Measurements from ENCODE around the gene KSR1.
"Not testable (repeated sequence)": the region's sequence is repeated elsewhere in the genome, so short reads cannot be mapped to it uniquely, and the experiment has no call there.

KSR1 gene

DNA sequence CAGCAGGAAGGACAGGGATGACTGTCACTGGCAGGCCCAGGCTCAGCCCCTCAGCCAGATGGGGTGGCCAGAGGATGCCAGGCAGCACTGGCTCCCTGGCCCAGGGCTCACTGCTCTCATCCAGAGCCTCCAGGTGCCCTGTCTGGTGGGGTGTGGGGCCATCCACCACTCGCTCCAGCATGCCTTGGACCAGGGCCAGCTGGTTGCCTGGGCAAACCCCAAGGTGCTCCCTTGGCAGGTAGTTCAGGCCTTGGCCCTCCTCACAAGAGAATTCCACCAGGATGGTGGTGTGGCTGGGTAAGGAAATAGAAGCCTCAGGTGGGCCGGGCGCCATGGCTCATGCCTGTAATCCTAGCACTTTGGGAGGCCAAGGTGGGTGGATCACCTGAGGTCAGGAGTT, 204.2 kb downstream of the KSR1 start:
- DNase-seq (ENCODE audit: low spot score): no peak

DNA sequence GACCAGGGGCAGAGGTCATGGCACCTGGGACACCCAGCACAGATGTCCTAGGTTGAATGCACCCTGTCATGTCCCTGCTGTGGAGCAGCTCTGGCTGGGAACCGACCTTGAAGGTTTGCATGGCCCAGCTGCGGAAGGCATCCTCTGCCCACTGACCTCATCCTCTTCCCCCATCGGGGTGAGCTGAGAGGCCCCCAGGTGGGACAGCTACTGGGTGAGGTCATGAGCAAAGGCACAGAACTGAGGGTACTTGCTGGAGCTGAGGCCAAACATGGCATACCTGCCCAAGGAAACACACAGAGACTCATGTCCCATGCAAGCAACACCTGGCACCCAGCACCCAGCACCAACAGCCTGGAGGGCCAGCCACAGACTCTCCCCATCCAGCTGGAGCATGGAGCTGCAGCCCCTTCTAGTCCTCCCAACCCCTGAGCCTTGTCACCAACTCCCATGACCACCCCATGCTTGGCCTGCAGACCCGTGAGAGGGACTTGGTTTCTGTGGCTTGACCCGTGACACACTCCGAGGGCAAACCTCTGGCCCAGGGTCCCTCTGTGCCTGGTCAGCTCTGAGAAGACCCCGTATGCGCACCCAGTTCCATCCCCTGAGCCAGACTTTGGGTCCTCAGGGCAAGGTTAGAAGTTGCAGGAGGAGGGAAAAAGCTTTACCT, 207.8 kb downstream of the KSR1 start:
- no peak for DNase-seq (ENCODE audit: low spot score)

DNA sequence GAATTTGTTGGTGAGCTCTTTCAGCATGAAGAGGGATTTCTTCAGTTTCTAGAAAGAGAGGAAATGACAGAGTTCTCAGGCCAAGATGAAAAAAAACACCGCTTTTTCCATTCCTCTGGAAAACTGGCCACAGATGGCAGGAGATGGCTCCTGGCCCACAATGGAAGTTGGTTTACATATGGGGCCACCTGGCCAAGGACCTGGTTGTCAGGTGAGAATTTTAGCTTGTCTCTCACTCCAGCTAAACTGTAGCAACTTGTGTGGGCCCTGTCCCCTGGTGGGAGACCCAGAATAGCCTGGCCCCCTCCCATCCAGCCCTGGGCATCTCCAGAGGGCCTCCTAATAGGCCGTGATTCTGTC, 208.3 kb downstream of the KSR1 start:
- DNase-seq (ENCODE audit: low spot score): no peak

DNA sequence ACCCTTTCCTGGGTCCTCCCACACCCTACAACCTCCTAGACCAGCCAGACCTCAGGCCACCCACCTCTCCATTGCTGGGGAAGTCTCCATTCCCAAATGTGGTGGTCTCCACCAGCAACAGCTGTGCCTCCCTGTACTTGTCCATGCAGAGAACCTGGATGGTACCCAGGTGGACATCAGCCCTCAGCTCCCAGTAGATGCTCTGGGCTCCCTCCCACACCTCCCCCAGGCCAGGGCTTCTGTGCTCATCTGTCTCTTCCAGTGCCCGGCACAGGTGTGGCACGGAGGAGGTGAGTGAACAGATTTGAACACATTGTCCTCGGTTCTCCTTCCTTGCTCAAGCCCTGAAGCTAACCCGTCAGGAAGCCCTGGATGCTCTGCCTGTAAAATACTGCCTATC, 209.3 kb downstream of the KSR1 start:
- no peak for DNase-seq (ENCODE audit: low spot score)

DNA sequence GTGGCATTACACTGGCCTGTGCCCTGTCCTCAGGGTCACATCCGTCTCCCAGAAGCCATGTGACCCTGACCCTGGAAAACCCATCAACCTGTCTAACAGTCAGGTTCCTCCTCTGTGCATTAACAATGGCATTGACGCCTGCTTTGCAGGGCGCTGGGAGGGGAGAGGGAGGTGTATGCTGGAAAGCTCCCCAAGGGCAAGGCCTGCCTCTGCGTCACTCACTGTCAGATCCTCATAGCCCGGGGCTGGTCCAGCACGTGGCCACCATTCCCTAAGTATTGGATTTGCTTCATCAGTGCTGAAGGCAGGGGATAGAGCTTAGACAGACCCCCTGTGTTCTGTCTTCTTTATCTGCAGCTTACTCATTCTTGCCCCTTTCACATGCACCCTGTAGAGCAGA, 210.0 kb downstream of the KSR1 start:
- DNase-seq (ENCODE audit: low spot score): not testable (repeated sequence)

DNA sequence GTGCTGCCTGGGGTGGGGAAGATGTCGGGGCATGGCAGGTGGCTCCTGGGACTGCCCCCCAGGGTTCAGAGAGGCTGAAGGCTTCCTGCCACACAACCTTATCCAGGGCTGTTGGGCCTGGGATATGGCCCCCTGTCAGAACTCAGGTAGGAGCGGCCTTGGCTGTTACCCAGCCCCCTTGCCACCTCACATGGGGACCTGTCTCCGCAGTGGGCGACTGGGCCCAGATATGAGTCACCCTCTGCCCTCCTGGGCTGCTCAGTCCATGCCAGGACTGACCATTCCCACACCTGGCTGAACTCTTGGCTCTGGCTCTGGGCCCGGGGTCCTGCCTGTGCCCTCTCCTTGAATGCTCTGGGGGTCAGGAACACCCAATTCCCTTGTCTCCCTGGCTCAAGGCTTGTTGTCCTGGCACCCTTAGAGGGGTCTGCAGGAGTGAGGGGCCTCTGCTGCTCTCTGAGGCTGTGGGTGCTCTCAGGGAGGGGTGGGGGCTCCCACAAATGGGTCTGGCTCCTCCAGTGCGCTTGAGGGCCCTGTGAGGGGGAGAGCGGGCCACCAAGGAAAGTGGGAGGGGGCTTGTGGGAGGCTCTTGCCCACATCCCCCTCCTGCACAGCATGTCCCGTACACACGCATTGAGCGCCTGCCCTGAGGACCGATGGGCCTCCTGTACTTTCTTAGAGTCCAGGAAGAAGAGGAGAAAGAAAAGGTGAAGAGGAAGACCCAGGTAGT, 210.7 kb downstream of the KSR1 start:
- DNase-seq (ENCODE audit: low spot score): no peak

DNA sequence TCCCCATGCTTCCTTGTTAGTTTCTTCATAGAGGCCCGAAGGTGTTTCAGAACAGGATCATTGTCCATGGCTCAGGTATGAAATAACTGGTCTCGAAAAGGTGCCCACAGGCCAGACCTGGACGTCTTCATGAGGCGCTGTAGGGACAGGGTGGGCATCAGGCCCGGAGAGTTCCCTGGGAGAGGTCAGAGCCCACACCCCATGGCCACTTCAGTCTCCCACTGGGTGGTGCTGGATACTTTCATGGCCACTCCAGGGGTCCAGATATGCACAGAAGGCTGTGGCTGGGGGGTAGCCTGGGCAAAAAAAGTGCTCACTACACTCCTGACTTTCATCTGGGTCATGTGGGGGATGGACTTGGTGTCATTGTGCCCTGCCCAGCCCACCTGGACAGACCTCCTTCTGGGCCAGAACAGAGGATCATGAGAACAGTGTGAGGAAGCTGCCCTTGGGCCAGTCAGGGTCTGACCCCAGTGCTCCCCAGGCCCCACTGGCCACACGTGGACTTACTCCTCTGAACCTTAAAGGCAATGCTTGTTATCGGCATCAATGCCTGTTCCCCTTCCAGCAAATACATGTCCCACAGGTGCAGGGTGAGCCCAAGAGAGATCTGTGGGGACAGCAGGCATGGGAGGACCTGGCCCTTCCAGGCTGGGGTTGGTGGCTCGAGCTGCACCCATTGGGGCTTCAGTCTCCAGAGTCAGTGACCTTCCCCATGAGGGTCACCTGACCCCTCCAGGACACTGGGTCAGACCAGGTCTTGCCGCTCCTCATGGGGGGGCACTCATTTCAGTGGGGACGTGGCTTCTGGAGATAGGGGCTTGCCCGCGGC, 211.6 kb downstream of the KSR1 start:
- no peak for DNase-seq (ENCODE audit: low spot score)

DNA sequence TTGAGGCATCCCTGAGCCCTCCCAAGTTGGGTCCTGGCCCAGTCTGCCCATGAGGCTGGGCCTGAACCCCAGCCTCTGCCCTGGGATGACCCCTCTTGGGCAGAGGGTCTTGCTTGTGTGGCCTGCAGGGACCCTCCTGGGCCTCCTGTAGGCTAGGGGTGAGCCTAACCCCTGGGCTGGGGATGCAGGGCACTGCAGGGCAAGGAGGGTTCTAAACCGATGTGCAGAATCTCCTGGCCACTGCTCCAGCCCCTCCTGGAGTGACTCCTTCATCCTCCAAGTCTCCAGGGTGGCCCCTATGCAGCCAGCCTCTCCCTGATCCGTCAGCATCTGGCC, 212.2 kb downstream of the KSR1 start:
- DNase-seq (ENCODE audit: low spot score): no peak

DNA sequence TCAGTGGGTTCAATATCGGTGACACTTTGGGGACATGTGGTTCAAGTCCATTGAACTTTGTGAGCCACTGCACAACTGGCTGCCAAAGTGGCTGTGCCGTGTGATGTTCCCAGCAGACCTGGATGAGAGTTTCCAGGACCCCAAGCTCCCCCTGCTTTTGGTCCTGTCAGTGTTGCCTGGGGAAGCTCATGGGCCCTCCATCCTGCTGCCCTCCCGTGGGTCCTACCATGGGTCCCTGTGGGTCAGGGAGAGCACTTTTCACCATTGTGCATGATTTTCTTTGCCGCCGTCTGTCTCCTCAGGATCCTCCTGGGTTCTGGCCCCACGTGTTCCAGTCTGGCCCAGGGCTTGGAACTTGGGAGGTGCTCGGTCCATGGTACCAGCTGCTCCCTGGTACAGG, 212.9 kb downstream of the KSR1 start:
- no peak for DNase-seq (ENCODE audit: low spot score)

DNA sequence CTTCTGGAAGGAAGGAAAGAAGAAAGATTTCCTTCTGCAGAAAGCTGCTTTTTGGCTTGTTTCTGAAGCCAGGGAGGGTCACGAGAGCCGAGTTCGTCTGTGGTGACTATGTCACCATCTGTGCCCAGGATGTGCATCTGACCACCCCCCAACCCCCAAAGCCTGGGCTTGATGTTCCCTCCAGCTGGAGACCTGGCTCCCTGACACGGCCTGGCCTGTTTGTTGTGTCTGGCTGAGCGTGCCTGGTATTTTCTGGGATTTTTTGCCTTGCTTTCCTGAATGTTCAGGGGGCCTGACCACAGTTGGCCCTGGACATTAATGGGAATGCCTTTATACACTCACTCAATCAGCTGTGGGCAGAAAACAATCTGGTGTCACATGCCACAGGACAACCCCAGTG, 213.6 kb downstream of the KSR1 start:
- no peak for DNase-seq (ENCODE audit: low spot score)

DNA sequence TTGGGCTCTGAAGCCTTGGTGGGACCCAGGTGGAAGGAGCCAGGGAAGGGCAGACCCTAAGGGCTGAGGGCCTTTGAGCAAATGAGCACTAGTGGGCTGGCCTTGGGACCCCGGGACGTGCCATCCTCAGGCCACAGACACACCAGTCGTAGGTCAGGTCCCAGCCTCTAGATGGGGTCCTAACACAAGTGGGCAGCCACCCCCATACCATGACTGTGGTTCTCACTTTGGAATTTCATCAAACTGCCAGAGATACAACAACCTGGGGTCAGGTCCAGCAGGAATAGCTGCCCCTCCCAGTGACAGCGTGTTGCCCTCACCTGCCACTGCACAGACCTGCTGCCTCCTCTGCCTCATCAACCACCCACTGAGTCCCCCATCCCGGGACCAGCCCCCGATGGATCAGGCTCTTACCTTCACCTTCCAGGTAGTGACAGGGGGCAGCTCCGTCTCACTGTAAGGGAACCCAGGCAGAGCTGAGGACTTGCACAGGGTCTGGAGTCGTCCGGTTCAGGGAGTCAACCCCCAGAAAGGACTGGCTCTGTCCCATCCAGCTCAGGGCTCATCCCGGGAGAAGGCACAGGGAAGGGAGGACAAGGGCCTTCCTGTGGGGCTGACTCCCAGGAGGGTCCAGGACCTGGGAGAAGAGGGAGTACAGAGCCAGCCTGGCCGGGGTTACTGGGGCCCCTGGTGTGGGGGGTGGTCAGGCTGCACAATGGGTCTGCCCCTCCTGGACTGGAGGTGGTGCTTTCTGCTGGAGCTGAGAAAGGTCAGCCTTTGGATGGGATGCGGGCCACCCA, 214.7 kb downstream of the KSR1 start:
- DNase-seq (ENCODE audit: low spot score): no peak

DNA sequence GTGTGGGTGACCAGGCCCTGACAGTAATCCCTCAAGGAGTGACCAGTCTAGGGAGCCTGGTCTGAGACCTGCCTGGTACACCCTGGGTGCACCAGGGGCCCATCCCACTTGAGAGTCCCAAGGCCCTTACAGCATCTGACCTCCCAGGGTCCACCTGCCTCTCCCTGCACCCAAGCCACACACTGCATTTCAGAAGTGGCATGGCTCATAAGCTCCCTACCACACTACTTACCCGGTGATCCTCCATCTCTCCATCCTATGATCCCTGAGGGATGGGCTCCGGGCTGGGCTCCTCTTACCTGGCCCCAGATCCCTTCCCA, 215.3 kb downstream of the KSR1 start:
- no peak for DNase-seq (ENCODE audit: low spot score)

DNA sequence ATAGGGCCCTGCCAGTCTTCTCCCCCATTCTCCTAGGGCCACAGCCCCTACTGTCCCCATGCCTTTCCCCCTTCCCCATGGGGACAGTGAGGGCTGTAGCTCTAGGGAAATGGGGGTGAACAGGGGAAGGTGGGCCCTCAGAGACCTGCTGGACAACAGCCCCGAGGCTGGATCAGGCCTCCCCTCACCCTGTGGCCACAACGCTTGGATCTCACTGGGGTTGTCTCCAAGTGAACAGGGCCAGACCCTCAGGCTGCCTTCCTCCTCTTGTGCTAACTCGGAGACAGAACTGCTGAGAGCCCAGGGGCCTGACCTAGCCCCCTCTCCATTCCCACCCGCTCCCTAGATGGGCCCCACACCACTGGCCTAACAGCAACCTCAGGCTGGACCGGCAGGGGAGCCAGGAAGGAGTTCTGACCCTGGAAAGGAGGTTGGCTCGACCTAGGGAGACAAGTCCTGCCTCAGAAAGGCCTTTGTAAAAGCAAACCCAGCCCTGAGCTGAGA, 215.8 kb downstream of the KSR1 start:
- not testable (repeated sequence) for DNase-seq (ENCODE audit: low spot score)

DNA sequence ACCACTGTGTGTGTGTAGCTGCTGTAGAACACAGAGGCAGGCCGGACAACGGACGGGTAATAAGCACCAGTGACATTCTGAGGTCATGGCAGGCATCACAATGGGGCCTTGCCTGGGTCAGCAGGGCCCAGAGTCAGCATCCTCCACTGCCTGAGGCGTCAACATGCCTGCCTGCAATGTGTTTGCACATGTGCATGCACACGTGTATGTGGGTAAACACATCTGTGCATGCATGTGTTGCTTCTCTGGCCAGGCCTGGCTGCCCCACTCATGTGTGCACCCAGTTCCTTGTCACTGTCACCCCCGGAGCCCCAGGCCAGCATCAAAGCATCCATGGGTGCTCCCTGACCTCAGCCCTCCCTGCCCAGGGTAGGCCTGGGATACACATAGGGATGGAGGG, 218.1 kb downstream of the KSR1 start:
- no peak for DNase-seq (ENCODE audit: low spot score)
